ENCODE data around the gene MCM10.

The MCM10 gene

DNA sequence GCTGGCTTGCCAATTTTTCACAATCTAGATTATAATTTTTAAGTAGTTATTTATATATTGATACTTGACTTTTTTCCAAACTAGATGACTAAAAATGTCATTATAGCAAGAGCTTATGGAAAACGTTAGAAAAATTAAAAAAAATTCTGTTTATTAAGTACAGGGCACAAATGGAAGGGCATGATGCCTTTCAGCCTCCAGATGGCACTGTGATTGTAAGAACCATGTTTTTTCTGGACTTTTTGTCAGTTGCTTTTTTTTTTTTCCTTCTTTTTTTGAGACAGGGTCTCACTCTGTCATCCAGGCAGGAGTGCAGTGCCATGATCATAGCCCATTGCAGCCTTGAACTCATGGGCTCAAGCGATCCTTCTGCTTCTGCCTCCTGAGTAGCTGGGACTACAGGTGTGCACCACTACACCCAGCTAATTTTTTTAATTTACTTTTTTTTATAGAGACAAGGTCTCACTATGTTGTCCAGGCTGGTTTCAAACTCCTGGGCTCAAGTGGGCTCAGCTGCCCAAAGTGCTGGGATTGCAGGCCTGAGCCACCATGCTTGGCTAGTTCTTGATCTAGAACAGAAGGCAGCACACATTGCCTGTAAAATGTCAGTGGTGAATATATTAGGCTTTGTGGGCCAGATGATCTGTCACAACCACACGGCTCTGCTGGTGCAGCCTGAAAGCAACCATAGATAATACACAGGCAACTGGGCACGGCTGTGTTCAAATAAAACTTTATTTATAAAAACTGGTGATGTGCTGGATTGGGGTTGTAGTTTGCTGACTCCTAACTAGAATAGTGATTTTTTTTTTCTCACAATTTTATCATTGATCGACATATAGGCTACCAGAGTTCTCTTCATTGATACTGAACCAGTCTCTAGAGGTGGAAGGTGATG lies 45.4 kb downstream of the MCM10 start:
- DNase-seq (ENCODE audit: low read depth), result peak; percentile 57
- TF ChIP-seq, protein P1, sequence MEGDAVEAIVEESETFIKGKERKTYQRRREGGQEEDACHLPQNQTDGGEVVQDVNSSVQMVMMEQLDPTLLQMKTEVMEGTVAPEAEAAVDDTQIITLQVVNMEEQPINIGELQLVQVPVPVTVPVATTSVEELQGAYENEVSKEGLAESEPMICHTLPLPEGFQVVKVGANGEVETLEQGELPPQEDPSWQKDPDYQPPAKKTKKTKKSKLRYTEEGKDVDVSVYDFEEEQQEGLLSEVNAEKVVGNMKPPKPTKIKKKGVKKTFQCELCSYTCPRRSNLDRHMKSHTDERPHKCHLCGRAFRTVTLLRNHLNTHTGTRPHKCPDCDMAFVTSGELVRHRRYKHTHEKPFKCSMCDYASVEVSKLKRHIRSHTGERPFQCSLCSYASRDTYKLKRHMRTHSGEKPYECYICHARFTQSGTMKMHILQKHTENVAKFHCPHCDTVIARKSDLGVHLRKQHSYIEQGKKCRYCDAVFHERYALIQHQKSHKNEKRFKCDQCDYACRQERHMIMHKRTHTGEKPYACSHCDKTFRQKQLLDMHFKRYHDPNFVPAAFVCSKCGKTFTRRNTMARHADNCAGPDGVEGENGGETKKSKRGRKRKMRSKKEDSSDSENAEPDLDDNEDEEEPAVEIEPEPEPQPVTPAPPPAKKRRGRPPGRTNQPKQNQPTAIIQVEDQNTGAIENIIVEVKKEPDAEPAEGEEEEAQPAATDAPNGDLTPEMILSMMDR (conservative IDR thresholded peaks at IDR 0.05; ENCODE audit: control insufficient read depth, insufficient read depth, low read depth, low read length), result peak; percentile 66
- H3K4me3 ChIP-seq (ENCODE audit: control insufficient read depth, low read depth, low read length), result no peak overlapping the region

DNA sequence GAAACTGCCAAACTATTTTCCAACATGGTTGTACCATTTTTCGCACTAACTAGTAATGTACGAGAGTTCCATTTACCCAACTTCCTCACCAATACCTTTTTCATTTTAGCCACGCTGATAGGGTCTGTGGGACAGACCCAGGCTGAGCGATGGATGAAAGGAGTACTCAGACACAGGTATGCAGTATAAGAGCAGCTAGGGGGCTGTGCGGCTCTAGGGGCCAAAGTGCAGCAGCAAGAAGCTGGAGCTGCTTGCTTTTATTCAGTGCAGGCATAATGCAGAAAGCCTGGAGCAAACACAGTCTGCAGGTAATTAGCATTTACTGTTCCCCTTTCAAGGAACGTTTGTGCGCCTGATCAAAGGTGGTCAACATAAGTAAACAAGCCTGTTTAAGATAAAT lies 51.8 kb downstream of the MCM10 start:
- DNase-seq (ENCODE audit: low read depth), result no peak
- no peak overlapping the region for H3K4me3 ChIP-seq (ENCODE audit: control insufficient read depth, low read depth, low read length)
- TF ChIP-seq, protein P1 (conservative IDR thresholded peaks at IDR 0.05; ENCODE audit: control insufficient read depth, insufficient read depth, low read depth, low read length), result no peak

DNA sequence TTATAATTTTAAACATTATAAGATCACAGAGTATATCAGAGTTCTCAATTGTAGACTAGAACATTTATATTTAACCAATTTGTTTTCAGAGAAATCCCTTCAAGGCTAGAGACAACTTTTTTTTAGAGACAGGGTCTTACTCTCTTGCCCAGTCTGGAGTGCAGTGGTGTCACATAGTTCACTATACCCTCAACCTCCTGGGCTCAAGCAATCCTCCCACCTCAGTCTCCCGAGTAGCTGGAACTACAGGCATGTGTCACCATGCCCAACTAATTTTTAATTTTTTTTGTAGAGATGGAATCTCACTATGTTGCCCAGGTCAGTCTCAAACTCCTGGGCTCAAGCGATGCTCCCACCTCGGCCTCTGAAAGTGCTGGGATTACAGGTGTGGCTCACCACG lies 57.5 kb downstream of the MCM10 start:
- DNase-seq (ENCODE audit: low read depth), result no peak
- no peak overlapping the region for H3K4me3 ChIP-seq (ENCODE audit: control insufficient read depth, low read depth, low read length)
- TF ChIP-seq, protein P1 (conservative IDR thresholded peaks at IDR 0.05; ENCODE audit: control insufficient read depth, insufficient read depth, low read depth, low read length), result no peak

DNA sequence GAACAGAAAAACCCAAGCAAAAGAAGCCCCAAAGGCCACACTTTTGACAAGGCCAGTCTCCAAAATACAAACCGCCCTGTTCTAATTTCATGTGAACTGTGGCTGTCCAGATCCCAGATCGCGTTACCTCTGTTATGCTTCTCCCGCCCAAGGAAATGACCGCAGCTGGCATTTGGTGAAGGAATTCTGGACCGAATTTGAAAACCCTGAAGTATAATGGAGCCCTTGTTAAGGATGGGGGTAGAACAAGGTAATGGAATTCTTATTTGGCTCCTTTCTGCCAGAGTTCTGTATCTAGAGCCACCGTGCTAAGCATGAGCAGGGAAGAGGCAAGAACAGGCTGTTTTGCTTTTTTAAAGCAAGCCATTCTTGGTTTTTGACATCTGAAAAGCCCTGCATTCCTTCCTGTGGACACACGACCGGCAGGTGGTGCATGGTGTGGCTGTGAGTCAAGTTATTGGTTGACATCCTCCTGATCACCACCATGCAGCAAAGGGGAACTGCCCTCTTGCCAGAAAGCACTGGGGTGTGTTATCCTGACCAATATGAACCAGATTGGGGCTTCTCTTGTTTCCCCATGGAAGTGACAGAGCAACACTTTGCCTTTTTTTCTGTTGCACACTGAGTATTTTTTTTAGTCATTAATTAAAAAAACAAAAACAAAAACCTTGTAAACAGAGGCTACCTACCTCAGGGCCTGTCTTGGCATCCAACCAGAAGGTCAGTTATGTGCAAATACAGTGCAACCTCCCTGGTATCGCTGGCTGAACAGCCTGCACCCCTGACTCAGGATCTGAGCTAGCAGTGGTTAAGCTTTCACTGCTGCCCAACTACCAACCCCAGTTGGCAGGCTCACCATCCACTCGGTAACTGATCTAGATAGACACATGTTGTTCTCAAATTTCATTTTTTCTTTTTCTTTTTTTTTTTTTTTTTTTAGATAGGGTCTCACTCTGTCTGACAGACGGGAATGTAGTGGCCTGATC lies 58.6 kb downstream of the MCM10 start:
- DNase-seq (ENCODE audit: low read depth), result no peak
- TF ChIP-seq, protein P1 (conservative IDR thresholded peaks at IDR 0.05; ENCODE audit: control insufficient read depth, insufficient read depth, low read depth, low read length), result no peak
- H3K4me3 ChIP-seq (ENCODE audit: control insufficient read depth, low read depth, low read length), result no peak overlapping the region

DNA sequence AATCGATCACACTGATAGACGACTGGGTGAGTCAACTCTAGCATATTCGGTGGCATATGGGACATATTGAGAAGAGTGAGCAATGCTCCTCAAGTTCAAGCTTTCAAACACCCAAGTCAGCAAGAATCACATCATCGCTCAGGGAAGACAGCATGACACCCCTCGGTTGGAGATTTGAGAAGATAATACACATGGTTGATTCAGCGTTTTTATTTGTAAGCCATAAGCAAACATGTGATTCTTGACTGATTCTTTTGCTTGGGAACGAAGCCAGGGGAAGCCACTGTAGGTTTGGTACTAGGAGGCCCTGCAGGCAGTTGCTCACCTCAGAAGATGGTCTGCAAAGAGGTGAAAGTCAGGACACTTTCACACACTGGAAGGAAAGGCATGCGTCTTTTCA lies 60.2 kb downstream of the MCM10 start:
- H3K4me3 ChIP-seq (ENCODE audit: control insufficient read depth, low read depth, low read length), result no peak overlapping the region
- DNase-seq (ENCODE audit: low read depth), result no peak
- TF ChIP-seq, protein P1 (conservative IDR thresholded peaks at IDR 0.05; ENCODE audit: control insufficient read depth, insufficient read depth, low read depth, low read length), result no peak

DNA sequence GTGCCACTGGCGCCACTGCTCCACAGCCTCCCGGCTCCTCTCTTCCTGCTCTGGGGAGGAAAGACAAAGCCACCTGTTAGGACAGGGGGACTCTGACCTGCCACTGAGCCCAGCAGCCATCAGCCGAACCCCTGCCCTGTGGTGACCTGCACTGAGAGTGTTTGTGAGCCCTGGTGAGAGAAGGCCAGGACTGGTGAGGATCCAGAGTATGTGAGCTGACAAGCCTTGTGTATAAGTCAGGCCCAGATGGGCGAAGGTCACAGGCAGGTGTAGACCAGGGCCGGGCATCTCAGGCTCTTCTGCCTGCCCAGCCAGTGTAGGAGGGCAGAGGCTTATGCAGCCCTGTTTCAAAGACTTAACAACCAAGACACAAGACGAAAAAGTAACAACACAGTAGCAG lies 60.8 kb downstream of the MCM10 start:
- no peak for DNase-seq (ENCODE audit: low read depth)
- no peak overlapping the region for H3K4me3 ChIP-seq (ENCODE audit: control insufficient read depth, low read depth, low read length)
- TF ChIP-seq, protein P1 (conservative IDR thresholded peaks at IDR 0.05; ENCODE audit: control insufficient read depth, insufficient read depth, low read depth, low read length), result no peak
